ENCODE measurements around the gene RPTOR. TPM values are rescaled to one million over a fixed set of nuclear protein-coding genes. Genes with fewer than 3 reads are reported as not detected.

The RPTOR gene
- total RNA-seq, 2 experiments from 2014 or later, result 48.1 to 87.8 TPM

GRCh38 chr17:80596760-80597608, 52.3 kb downstream of the RPTOR start:
- peaks cover 9% of the 10 kb centered on the region for H4K20me1 ChIP-seq (ENCODE audit: insufficient read depth, low read length)
- intact Hi-C loops (cut with micrococcal nuclease; ENCODE audit: unreplicated experiment), result no loop called here
- H3K4me2 ChIP-seq (ENCODE audit: low read length), result no peak overlapping the region
- peaks cover 10% of the 10 kb centered on the region for H3K4me1 ChIP-seq (ENCODE audit: insufficient read depth, low read length, poor library complexity, severe bottlenecking)
- ChIA-PET CTCF (ENCODE audit: unreplicated experiment) (no interaction called here), POLR2A (no interaction called here)
- no peak overlapping the region for H2AFZ ChIP-seq (ENCODE audit: low read length)
- BruUV-seq (replicated peaks), result no TSS peak
- no peaks in the 10 kb centered on the region; the same call in 1 of the 2 replicates for H3K36me3 ChIP-seq (ENCODE audit: insufficient read depth, low read length)
- H3K27ac ChIP-seq (ENCODE audit: low read depth, low read length, poor library complexity, severe bottlenecking), result no peak overlapping the region
- TF ChIP-seq EZH2phosphoT487 (IDR thresholded peaks at IDR 0.05; ENCODE audit: borderline replicate concordance, low read depth, low read length) (no peak), CTCF (conservative IDR thresholded peaks at IDR 0.05; ENCODE audit: low read length) (no peak)
- H3K79me2 ChIP-seq (ENCODE audit: insufficient read depth, low read depth, low read length), result peaks cover 53% of the 10 kb centered on the region; the same call in 1 of the 2 replicates
- H3K9me2 ChIP-seq (ENCODE audit: insufficient read depth, low read length), result no peaks in the 10 kb centered on the region
- DNase-seq (ENCODE audit: low spot score), result no peak
- H3K4me3 ChIP-seq (ENCODE audit: low read depth, low read length, poor library complexity, severe bottlenecking), result no peak overlapping the region
- H3K9me3 ChIP-seq (ENCODE audit: low read length), result no peaks in the 10 kb centered on the region

GRCh38 chr17:80598813-80599545, 54.3 kb downstream of the RPTOR start:
- POLR2A ChIA-PET, result no interaction called here
- no peaks in the 10 kb centered on the region; the same call in 1 of the 2 replicates for H3K36me3 ChIP-seq (ENCODE audit: insufficient read depth, low read length)
- H3K9me2 ChIP-seq (ENCODE audit: insufficient read depth, low read length), result no peaks in the 10 kb centered on the region
- peaks cover 15% of the 10 kb centered on the region for H3K4me1 ChIP-seq (ENCODE audit: insufficient read depth, low read length, poor library complexity, severe bottlenecking)
- TF ChIP-seq CTCF (conservative IDR thresholded peaks at IDR 0.05; ENCODE audit: low read length) (no peak), EZH2phosphoT487 (IDR thresholded peaks at IDR 0.05; ENCODE audit: borderline replicate concordance, low read depth, low read length) (no peak)
- intact Hi-C loops (cut with micrococcal nuclease; ENCODE audit: unreplicated experiment), result no loop called here
- H3K4me3 ChIP-seq (ENCODE audit: low read depth, low read length, poor library complexity, severe bottlenecking), result no peak overlapping the region
- H3K9me3 ChIP-seq (ENCODE audit: low read length), result no peaks in the 10 kb centered on the region
- peaks cover 11% of the 10 kb centered on the region for H4K20me1 ChIP-seq (ENCODE audit: insufficient read depth, low read length)
- no peak overlapping the region for H2AFZ ChIP-seq (ENCODE audit: low read length)
- H3K27ac ChIP-seq (ENCODE audit: low read depth, low read length, poor library complexity, severe bottlenecking), result no peak overlapping the region
- no TSS peak for BruUV-seq (replicated peaks)
- no peak overlapping the region for H3K4me2 ChIP-seq (ENCODE audit: low read length)
- DNase-seq (ENCODE audit: low spot score), result no peak
- CTCF ChIA-PET (ENCODE audit: unreplicated experiment), result no interaction called here
- H3K79me2 ChIP-seq (ENCODE audit: insufficient read depth, low read depth, low read length), result peaks cover 61% of the 10 kb centered on the region; the same call in 1 of the 2 replicates

Measured in OCI-LY7 (cell line).